Spleen (tissue), 7 donors: Measurements from ENCODE around the gene BBS9.

Experiments used
- POLR2A ChIP-seq, 3 donors: fragments of 450-650 bp; IDR thresholded peaks; one replicate each; pipeline ENCODE4 v1.5.1; 2017; ENCODE audit warnings: antibody characterized with exemption in 3 of 3, mild to moderate bottlenecking in 1 of 3
- TF ChIP-seq, protein P1 (sequence below), 11 experiments: fragments of 200-600 bp in 7 of 11; fragments of 450-650 bp in 4 of 11; sonication (generic) in 4 of 11; IDR thresholded peaks in 8 of 11; conservative IDR thresholded peaks in 3 of 11; 1 replicate in 7 of 11; 2 replicates in 4 of 11; pipeline versions ENCODE4 v1.4.0 to v1.8.0; 2016 to 2021; ENCODE audit warnings: antibody characterized with exemption in 11 of 11, inconsistent platforms in 4 of 11, mild to moderate bottlenecking in 1 of 11
- donor health status: DM: no; HTN: no; CAD: no; lungs with moderate emphysema.
- donor health status: DM: no; HTN: no; CAD: no.
- donor health status: DM: no; HTN: no; CAD: no.

DNA sequence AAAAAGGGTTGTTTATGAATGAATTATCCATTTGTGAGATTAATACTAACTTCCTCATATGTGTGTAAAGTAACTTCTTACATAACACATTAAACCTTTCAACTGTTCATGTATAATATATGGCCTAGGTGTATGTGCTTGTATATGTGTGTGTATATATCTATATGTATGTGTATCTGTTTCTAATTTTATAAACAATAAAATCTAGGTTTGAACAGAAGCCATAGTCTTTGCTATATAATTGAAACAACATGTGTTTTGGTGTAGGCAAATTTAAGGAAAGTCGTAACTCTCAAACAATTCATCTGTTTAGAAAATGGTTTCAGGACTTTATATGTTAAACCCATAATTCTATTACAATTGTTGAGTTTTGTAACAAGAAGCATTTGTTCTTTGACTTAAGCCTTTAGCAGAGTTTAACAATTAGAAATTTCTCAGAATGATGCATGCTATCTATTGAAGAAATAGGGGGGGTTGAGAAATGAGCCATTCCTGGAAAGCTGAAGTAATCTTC, 103.3 kb downstream of the BBS9 start:
- TF ChIP-seq, protein P1, sequence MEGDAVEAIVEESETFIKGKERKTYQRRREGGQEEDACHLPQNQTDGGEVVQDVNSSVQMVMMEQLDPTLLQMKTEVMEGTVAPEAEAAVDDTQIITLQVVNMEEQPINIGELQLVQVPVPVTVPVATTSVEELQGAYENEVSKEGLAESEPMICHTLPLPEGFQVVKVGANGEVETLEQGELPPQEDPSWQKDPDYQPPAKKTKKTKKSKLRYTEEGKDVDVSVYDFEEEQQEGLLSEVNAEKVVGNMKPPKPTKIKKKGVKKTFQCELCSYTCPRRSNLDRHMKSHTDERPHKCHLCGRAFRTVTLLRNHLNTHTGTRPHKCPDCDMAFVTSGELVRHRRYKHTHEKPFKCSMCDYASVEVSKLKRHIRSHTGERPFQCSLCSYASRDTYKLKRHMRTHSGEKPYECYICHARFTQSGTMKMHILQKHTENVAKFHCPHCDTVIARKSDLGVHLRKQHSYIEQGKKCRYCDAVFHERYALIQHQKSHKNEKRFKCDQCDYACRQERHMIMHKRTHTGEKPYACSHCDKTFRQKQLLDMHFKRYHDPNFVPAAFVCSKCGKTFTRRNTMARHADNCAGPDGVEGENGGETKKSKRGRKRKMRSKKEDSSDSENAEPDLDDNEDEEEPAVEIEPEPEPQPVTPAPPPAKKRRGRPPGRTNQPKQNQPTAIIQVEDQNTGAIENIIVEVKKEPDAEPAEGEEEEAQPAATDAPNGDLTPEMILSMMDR (IDR thresholded peaks at IDR 0.05 in 8 of 11, conservative IDR thresholded peaks at IDR 0.05 in 3 of 11) = no peak
- no peak for TF ChIP-seq POLR2A (IDR thresholded peaks at IDR 0.05)
